ENCODE measurements around the gene NUP37. TPM values are rescaled to one million over a fixed set of nuclear protein-coding genes. Genes with fewer than 3 reads are reported as not detected.
A peak's percentile ranks its signal among the peaks of the same experiment; 100 is the strongest.

NUP37 gene
- total and polyA plus RNA-seq, 9 of the 15 experiments (the other 6 are each of a cell fraction or from before 2014, with no cell fraction given): 72.2 to 429 (median 170) TPM

DNA sequence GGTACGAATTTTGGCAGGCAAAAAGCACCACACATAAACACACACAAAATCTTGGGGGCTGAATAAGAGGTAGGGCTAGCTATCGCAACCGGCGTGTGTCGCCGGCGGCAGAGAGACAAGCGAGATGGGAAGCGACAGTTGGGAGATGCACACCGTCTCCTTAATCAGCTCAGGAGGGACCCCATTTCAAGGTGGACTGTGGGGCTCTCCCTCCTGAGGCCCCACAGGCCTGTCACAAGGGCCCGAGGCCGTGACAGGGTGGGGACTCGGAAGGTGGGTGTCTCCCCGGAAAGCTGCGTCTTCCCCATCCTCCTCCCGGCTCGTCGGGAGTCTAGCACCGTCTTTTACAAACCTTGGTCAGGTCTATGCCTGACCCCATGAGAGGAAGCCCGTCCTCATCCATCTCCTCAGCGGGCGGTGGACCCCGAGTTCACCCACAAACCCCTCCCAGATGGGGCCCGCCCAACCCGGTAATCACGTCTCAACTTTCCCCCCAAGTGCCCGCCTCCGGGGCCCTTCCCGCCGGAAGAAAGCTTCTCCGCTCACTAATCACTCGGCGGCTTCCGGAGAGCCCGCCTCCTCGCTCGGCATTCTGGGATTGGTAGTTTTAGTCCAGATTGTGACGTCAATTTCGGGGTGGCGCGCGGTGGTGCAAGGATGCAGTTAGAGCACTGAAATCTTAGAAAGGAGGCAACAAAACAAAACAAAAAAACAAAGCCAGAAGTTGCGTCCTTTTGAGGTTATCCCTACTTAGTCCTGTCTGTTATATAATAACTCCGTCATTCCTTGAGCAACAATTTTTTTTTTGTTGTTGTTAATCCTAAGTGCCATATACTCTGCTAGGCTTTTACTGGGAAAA, 58.1 kb downstream of the NUP37 start, which contains the start of gene WASHC3 (continued):
- TF ChIP-seq TFAP4 (CRISPR knock-in tag; IDR thresholded peaks at IDR 0.05; ENCODE audit: borderline replicate concordance): peak; percentile 48; the same call in 1 of the 2 replicates
- TF ChIP-seq L3MBTL2 (IDR thresholded peaks at IDR 0.05): no peak
- no peak for TF ChIP-seq ZNF436 (CRISPR knock-in tag; IDR thresholded peaks at IDR 0.05)
- TF ChIP-seq ZNF830 (CRISPR knock-in tag; IDR thresholded peaks at IDR 0.05): no peak
- TF ChIP-seq, protein P1, sequence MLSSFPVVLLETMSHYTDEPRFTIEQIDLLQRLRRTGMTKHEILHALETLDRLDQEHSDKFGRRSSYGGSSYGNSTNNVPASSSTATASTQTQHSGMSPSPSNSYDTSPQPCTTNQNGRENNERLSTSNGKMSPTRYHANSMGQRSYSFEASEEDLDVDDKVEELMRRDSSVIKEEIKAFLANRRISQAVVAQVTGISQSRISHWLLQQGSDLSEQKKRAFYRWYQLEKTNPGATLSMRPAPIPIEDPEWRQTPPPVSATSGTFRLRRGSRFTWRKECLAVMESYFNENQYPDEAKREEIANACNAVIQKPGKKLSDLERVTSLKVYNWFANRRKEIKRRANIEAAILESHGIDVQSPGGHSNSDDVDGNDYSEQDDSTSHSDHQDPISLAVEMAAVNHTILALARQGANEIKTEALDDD (IDR thresholded peaks at IDR 0.05): no peak
- TF ChIP-seq SREBF1 (IDR thresholded peaks at IDR 0.05; ENCODE audit: borderline replicate concordance, low read depth, low read length): no peak
- no peak for TF ChIP-seq PRPF4 (IDR thresholded peaks at IDR 0.05; ENCODE audit: insufficient read depth, low read depth, low read length, poor library complexity, severe bottlenecking)
- TF ChIP-seq TOE1 (IDR thresholded peaks at IDR 0.05; ENCODE audit: borderline replicate concordance): peak; percentile 50; the same call in 1 of the 2 replicates
- no peak for TF ChIP-seq TOE1 (CRISPR knock-in tag; IDR thresholded peaks at IDR 0.05; ENCODE audit: borderline replicate concordance, low read depth)
- TF ChIP-seq HIVEP1 (CRISPR knock-in tag; IDR thresholded peaks at IDR 0.05): 0 out of 2 replicates have a peak, but pooled peaks have one; percentile 33
- TF ChIP-seq ZC3H11A (IDR thresholded peaks at IDR 0.05; ENCODE audit: low read depth, low read length): no peak
- TF ChIP-seq FOSL1 (tag; conservative IDR thresholded peaks at IDR 0.05): no peak
- 0 out of 2 replicates have a peak, but pooled peaks have one; percentile 41 for TF ChIP-seq GATAD2A (IDR thresholded peaks at IDR 0.05)
- TF ChIP-seq, protein P2, sequence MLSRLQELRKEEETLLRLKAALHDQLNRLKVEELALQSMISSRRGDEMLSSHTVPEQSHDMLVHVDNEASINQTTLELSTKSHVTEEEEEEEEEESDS (CRISPR knock-in tag; IDR thresholded peaks at IDR 0.05): no peak
- 0 out of 2 replicates have a peak, but pooled peaks have one; percentile 20 for TF ChIP-seq ZBTB17 (CRISPR knock-in tag; IDR thresholded peaks at IDR 0.05)
- no peak for TF ChIP-seq LCOR (CRISPR knock-in tag; IDR thresholded peaks at IDR 0.05)
- no peak for TF ChIP-seq BRD4 (IDR thresholded peaks at IDR 0.05)
- TF ChIP-seq SMAD2 (IDR thresholded peaks at IDR 0.05; ENCODE audit: low read depth, low read length): no peak
- no peak for TF ChIP-seq BDP1 (IDR thresholded peaks at IDR 0.05; ENCODE audit: insufficient read depth, insufficient read length)
- TF ChIP-seq, protein P3, sequence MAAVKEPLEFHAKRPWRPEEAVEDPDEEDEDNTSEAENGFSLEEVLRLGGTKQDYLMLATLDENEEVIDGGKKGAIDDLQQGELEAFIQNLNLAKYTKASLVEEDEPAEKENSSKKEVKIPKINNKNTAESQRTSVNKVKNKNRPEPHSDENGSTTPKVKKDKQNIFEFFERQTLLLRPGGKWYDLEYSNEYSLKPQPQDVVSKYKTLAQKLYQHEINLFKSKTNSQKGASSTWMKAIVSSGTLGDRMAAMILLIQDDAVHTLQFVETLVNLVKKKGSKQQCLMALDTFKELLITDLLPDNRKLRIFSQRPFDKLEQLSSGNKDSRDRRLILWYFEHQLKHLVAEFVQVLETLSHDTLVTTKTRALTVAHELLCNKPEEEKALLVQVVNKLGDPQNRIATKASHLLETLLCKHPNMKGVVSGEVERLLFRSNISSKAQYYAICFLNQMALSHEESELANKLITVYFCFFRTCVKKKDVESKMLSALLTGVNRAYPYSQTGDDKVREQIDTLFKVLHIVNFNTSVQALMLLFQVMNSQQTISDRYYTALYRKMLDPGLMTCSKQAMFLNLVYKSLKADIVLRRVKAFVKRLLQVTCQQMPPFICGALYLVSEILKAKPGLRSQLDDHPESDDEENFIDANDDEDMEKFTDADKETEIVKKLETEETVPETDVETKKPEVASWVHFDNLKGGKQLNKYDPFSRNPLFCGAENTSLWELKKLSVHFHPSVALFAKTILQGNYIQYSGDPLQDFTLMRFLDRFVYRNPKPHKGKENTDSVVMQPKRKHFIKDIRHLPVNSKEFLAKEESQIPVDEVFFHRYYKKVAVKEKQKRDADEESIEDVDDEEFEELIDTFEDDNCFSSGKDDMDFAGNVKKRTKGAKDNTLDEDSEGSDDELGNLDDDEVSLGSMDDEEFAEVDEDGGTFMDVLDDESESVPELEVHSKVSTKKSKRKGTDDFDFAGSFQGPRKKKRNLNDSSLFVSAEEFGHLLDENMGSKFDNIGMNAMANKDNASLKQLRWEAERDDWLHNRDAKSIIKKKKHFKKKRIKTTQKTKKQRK (IDR thresholded peaks at IDR 0.05; ENCODE audit: borderline replicate concordance, low read depth, low read length): 0 out of 2 replicates have a peak, but pooled peaks have one; percentile 25
- TF ChIP-seq ZNF3 (CRISPR knock-in tag; IDR thresholded peaks at IDR 0.05): no peak
- 0 out of 2 replicates have a peak, but pooled peaks have one; percentile 45 for TF ChIP-seq NR2C2 (CRISPR knock-in tag; IDR thresholded peaks at IDR 0.05)
- TF ChIP-seq NR2C2 (tag; IDR thresholded peaks at IDR 0.05): peak; percentile 97
- no peak for TF ChIP-seq SREBF2 (CRISPR knock-in tag; IDR thresholded peaks at IDR 0.05)
